ENCODE data around the gene ZBTB21. TPM values are rescaled to one million over a fixed set of nuclear protein-coding genes. Genes with fewer than 3 reads are reported as not detected.
"Not testable (repeated sequence)": the region's sequence is repeated elsewhere in the genome, so short reads cannot be mapped to it uniquely, and the experiment has no call there.

Gene ZBTB21
- total and polyA plus RNA-seq, 2 donors (not counting 1 experiment from before 2014, with no cell fraction given) = 8.9 to 9.1 TPM

GRCh38 chr21:41950941-41951351 is 59.2 kb downstream of the ZBTB21 start:
- Histone ChIP-seq H3K79me2 (ENCODE audit: control insufficient read depth, insufficient read depth, low read length) (peaks cover 46% of the 10 kb centered on the region), H3K9me3 (ENCODE audit: control insufficient read depth, insufficient read depth, low read depth, low read length) (no peaks in the 10 kb centered on the region)

GRCh38 chr21:41949631-41950030 is 60.5 kb downstream of the ZBTB21 start:
- not testable (repeated sequence) for H3K9ac ChIP-seq (ENCODE audit: insufficient read depth, low read length); DNase-seq (ENCODE audit: low read depth in 2 of 2); H3K27ac ChIP-seq (ENCODE audit: insufficient read depth, low read length); H4K20me1 ChIP-seq (ENCODE audit: control insufficient read depth, extremely low read depth, insufficient read depth, low read length); H3K4me2 ChIP-seq (ENCODE audit: extremely low read depth, insufficient read depth, low read length); H3K36me3 ChIP-seq (ENCODE audit: control insufficient read depth, insufficient read depth, low read length); H3K27me3 ChIP-seq (ENCODE audit: control insufficient read depth, insufficient read depth, low read length); H3K9me3 ChIP-seq (ENCODE audit: control insufficient read depth, insufficient read depth, low read depth, low read length); H3K4me3 ChIP-seq (replicated peaks in 1 of 4; ENCODE audit: control extremely low read depth in 1 of 4, insufficient read depth in 1 of 4, low read depth in 3 of 4, low read length in 4 of 4); H2AFZ ChIP-seq (ENCODE audit: low read length)
- Histone ChIP-seq H3K4me1 (ENCODE audit: control insufficient read depth, extremely low read depth, insufficient read depth, low read length) (peaks cover 11% of the 10 kb centered on the region), H3K79me2 (ENCODE audit: control insufficient read depth, insufficient read depth, low read length) (peaks cover 47% of the 10 kb centered on the region)

More at GRCh38 chr21:41950941-41951351, 59.2 kb downstream of the ZBTB21 start:
- Histone ChIP-seq H3K27me3 (ENCODE audit: control insufficient read depth, insufficient read depth, low read length) (no peaks in the 10 kb centered on the region), H4K20me1 (ENCODE audit: control insufficient read depth, extremely low read depth, insufficient read depth, low read length) (no peaks in the 10 kb centered on the region), H3K36me3 (ENCODE audit: control insufficient read depth, insufficient read depth, low read length) (no peaks in the 10 kb centered on the region), H2AFZ (ENCODE audit: low read length) (no peak overlapping the region), H3K9ac (ENCODE audit: insufficient read depth, low read length) (no peak overlapping the region), H3K4me3 (replicated peaks in 1 of 4; ENCODE audit: control extremely low read depth in 1 of 4, insufficient read depth in 1 of 4, low read depth in 3 of 4, low read length in 4 of 4) (no peak overlapping the region), H3K27ac (ENCODE audit: insufficient read depth, low read length) (no peak overlapping the region), H3K4me1 (ENCODE audit: control insufficient read depth, extremely low read depth, insufficient read depth, low read length) (peaks cover 11% of the 10 kb centered on the region), H3K4me2 (ENCODE audit: extremely low read depth, insufficient read depth, low read length) (no peak overlapping the region)
- no peak for DNase-seq (ENCODE audit: low read depth in 2 of 2)
- TF ChIP-seq EZH2 (IDR thresholded peaks at IDR 0.05; ENCODE audit: low read length, missing control alignments) (no peak), CTCF (conservative IDR thresholded peaks at IDR 0.05 in 1 of 2, IDR thresholded peaks at IDR 0.05 in 1 of 2; ENCODE audit: low read depth in 1 of 2, low read length in 2 of 2) (no peak)

- H3K27ac ChIP-seq (ENCODE audit: insufficient read depth, low read length) = no peak overlapping the region
- no peaks in the 10 kb centered on the region for H3K9me3 ChIP-seq (ENCODE audit: control insufficient read depth, insufficient read depth, low read depth, low read length)
- H3K79me2 ChIP-seq (ENCODE audit: control insufficient read depth, insufficient read depth, low read length) = peaks cover 47% of the 10 kb centered on the region
- no peaks in the 10 kb centered on the region for H3K27me3 ChIP-seq (ENCODE audit: control insufficient read depth, insufficient read depth, low read length)
- no peak for TF ChIP-seq CTCF (conservative IDR thresholded peaks at IDR 0.05 in 1 of 2, IDR thresholded peaks at IDR 0.05 in 1 of 2; ENCODE audit: low read depth in 1 of 2, low read length in 2 of 2)
- H4K20me1 ChIP-seq (ENCODE audit: control insufficient read depth, extremely low read depth, insufficient read depth, low read length) = no peaks in the 10 kb centered on the region
- no peaks in the 10 kb centered on the region for H3K36me3 ChIP-seq (ENCODE audit: control insufficient read depth, insufficient read depth, low read length)
- H3K4me3 ChIP-seq (replicated peaks in 1 of 4; ENCODE audit: control extremely low read depth in 1 of 4, insufficient read depth in 1 of 4, low read depth in 3 of 4, low read length in 4 of 4) = no peak overlapping the region
- DNase-seq (ENCODE audit: low read depth in 2 of 2) = no peak
- no peak overlapping the region for H3K4me2 ChIP-seq (ENCODE audit: extremely low read depth, insufficient read depth, low read length)
- H3K9ac ChIP-seq (ENCODE audit: insufficient read depth, low read length) = no peak overlapping the region
- H2AFZ ChIP-seq (ENCODE audit: low read length) = no peak overlapping the region
- H3K4me1 ChIP-seq (ENCODE audit: control insufficient read depth, extremely low read depth, insufficient read depth, low read length) = peaks cover 9% of the 10 kb centered on the region
Measured at GRCh38 chr21:41948901-41949300, 61.3 kb downstream of the ZBTB21 start.
